Measurements from ENCODE around the gene SUPT6H. TPM values are rescaled to one million over a fixed set of nuclear protein-coding genes. Genes with fewer than 3 reads are reported as not detected.

Gene SUPT6H
- total RNA-seq, 3 donors from 2014 or later, result 47.8 to 97.7 (median 60.7) TPM

DNA sequence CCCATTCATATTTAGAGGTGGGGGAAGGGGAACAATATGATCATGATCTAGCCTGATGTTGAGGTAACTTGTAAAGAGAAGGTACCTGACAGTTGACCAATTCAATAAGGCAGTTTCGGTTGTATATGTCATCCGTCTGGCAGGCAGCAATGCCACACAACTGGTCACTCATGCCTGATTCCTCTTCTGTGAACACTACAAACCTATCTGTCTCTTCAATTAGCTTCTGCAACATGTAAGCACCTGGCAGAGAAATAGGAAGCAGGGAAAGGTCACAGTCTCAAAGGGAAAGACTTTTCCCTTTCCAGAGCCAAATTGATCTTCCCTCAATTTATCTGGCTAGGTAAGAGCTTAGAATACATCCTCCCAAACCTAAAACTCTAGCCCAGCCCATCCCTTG, 37.9 kb upstream of the SUPT6H start:
- Histone ChIP-seq H3K4me1 (ENCODE audit: low read depth) (no peaks in the 10 kb centered on the region), H3K36me3 (ENCODE audit: low read depth) (peaks cover 14% of the 10 kb centered on the region), H3K4me3 (no peak overlapping the region), H3K9me3 (no peaks in the 10 kb centered on the region)
- ATAC-seq (no peak), DNase-seq (no peak)
- intact Hi-C loops (cut with DNase I, micrococcal nuclease), result no loop called here
- TF ChIP-seq, protein P1, sequence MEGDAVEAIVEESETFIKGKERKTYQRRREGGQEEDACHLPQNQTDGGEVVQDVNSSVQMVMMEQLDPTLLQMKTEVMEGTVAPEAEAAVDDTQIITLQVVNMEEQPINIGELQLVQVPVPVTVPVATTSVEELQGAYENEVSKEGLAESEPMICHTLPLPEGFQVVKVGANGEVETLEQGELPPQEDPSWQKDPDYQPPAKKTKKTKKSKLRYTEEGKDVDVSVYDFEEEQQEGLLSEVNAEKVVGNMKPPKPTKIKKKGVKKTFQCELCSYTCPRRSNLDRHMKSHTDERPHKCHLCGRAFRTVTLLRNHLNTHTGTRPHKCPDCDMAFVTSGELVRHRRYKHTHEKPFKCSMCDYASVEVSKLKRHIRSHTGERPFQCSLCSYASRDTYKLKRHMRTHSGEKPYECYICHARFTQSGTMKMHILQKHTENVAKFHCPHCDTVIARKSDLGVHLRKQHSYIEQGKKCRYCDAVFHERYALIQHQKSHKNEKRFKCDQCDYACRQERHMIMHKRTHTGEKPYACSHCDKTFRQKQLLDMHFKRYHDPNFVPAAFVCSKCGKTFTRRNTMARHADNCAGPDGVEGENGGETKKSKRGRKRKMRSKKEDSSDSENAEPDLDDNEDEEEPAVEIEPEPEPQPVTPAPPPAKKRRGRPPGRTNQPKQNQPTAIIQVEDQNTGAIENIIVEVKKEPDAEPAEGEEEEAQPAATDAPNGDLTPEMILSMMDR (IDR thresholded peaks at IDR 0.05), result no peak

DNA sequence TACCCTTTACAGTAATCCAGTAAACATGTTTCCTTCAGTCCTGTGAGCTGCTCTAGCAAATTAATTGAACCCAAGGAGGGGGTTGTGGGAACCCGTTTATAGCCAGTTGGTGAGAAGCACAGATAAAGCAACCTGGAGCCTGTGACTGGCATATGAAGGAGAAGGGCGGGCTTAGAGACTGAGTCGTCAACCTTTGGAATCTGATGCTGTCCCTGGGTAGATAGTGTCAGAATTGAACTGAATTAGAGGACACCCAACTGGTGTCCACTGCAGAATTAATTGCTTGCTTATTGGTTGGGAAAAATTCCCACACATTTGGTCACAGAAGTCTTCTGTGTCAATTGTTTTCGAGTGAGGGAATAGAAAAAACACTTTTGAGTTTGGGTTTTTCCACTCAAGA, 35.2 kb upstream of the SUPT6H start:
- intact Hi-C loops (cut with DNase I, micrococcal nuclease), result no loop called here
- TF ChIP-seq, protein P1 (IDR thresholded peaks at IDR 0.05), result no peak
- no peak for DNase-seq
- H3K36me3 ChIP-seq (ENCODE audit: low read depth), result peaks cover 20% of the 10 kb centered on the region
- H3K4me1 ChIP-seq (ENCODE audit: low read depth), result no peaks in the 10 kb centered on the region
- no peaks in the 10 kb centered on the region for H3K9me3 ChIP-seq
- no peak overlapping the region for H3K4me3 ChIP-seq
- ATAC-seq, result no peak

DNA sequence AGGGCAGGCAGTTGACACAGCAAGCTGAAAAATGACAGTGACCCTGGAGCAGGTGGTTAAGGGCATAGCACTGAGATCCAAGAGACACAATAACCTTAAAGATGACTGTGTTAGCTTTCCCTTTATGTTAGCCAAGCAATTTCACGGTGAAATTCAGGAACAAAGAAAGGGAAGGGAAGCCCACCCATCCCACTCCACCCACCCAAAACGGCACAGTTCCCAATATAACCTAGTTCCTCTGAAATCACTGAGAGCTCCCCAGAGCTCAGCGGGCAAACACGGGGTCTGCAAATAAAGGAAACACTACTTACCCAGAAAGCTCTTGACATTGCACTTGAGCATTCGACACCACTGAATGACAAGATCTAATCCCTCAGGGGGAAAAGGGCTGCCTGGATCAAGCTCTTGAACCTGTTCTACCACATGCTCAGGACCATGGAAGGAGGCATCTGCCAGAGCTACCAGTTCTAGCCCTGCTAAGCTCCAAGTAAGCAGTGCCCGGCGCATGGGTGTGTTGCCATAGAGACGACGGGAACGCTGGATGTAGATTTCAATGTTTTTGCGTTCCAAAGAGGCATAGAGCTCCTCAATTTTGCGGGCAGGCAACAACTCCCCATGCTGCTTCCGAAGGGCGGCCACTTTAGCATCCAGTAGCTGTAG, 27.7 kb upstream of the SUPT6H start:
- ATAC-seq (no peak), DNase-seq (no peak)
- Histone ChIP-seq H3K9me3 (no peaks in the 10 kb centered on the region), H3K36me3 (ENCODE audit: low read depth) (peaks cover 38% of the 10 kb centered on the region), H3K4me3 (no peak overlapping the region), H3K4me1 (ENCODE audit: low read depth) (no peaks in the 10 kb centered on the region)
- intact Hi-C loops (cut with DNase I, micrococcal nuclease), result no loop called here
- TF ChIP-seq, protein P1 (IDR thresholded peaks at IDR 0.05), result no peak

DNA sequence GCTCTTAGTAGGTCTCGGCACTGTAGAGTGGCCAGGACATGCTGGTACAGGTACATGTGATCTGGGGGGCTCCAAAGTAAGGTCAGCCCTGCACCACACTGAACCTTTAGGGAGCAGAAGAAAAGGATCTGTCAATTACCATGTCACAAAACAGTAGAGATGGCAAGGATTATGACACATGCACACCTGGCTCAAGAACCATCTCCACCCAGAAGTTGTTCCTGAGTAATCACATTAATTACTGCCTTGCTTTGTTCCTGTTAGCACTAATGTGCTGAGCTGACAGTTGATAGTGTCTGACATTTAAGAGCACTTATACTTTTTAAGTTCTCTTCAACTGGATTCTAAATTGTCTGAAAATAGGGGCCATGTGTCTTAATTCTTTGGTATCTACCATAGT, 26.5 kb upstream of the SUPT6H start:
- DNase-seq (no peak), ATAC-seq (peak; percentile 47)
- TF ChIP-seq, protein P1 (IDR thresholded peaks at IDR 0.05), result no peak
- intact Hi-C loops (cut with DNase I, micrococcal nuclease), result no loop called here
- Histone ChIP-seq H3K36me3 (ENCODE audit: low read depth) (peaks cover 35% of the 10 kb centered on the region), H3K4me3 (no peak overlapping the region), H3K9me3 (no peaks in the 10 kb centered on the region), H3K4me1 (ENCODE audit: low read depth) (no peaks in the 10 kb centered on the region)

DNA sequence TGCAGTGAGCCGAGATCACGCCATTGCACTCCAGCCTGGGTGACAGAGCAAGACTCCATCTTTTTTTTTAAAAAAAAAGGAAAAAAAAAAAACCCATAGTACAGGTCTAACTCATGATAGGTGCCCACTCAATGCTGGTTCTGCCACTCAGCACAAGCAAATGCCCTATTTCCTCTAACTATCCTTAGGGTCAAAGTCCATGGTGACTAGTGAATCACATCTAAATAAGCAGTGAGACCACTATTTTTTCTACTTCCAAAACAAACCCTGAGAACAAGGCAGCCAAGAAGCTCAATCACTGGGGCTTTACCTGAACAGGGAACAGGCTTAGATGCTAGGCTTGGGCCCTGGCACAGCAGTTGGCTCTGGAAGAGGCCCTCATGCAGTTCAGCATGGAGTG, 20.4 kb upstream of the SUPT6H start:
- Histone ChIP-seq H3K4me3 (no peak overlapping the region), H3K36me3 (ENCODE audit: low read depth) (peaks cover 33% of the 10 kb centered on the region), H3K9me3 (no peaks in the 10 kb centered on the region), H3K4me1 (ENCODE audit: low read depth) (peaks cover 24% of the 10 kb centered on the region)
- TF ChIP-seq, protein P1 (IDR thresholded peaks at IDR 0.05), result no peak
- intact Hi-C loops (cut with DNase I, micrococcal nuclease), result no loop called here
- DNase-seq (no peak), ATAC-seq (no peak)
